CD4-positive, alpha-beta T cell (primary cell): ENCODE results near the gene FIGLA. TPM values are rescaled to one million over a fixed set of nuclear protein-coding genes. Genes with fewer than 3 reads are reported as not detected.

ENCODE experiments used
- ATAC-seq: fragments of 200-7000 bp; cut with Tn5 transposase; one replicate; pipeline ENCODE4 v1.10.0; 2022; ENCODE audit warnings: mild to moderate bottlenecking; ENCODE audit not compliant: poor library complexity
- CTCF ChIA-PET: fragments of 350-600 bp; sonication (Branson Sonifier 250); formaldehyde crosslinking; loops from one replicate; lab custom pipeline; 2021; ENCODE audit warnings: antibody characterized with exemption, inconsistent platforms; lab: Charles Lee
- POLR2A ChIA-PET: fragments of 350-600 bp; sonication (Branson Sonifier 250); formaldehyde crosslinking; loops from one replicate; lab custom pipeline; 2021; ENCODE audit warnings: antibody characterized with exemption, inconsistent platforms; lab: Charles Lee
- DNase-seq, 14 experiments: peaks; one replicate each; pipeline ENCODE4 v3.0.0-alpha.2; 2013 to 2020; ENCODE audit warnings: mixed read lengths in 2 of 14
- H3K27ac ChIP-seq, 2 donors: one replicate each; pipeline versions ENCODE4 v1.5.1 to v1.7.0; 2013; ENCODE audit warnings: low read length in 2 of 2, low read depth in 1 of 2, mild to moderate bottlenecking in 1 of 2
- H3K27me3 ChIP-seq, 2 experiments: 1 replicate in 1 of 2; 2 replicates in 1 of 2; pipeline versions ENCODE4 v1.6.1 to v1.7.0; 2013; ENCODE audit warnings: low read length in 2 of 2, control low read depth in 1 of 2, mild to moderate bottlenecking in 1 of 2, moderate library complexity in 1 of 2; ENCODE audit not compliant: insufficient read depth in 2 of 2, control insufficient read depth in 1 of 2
- H3K36me3 ChIP-seq: one replicate; pipeline ENCODE4 v1.6.1; 2013; ENCODE audit warnings: low read length, control low read depth; ENCODE audit not compliant: insufficient read depth
- H3K4me1 ChIP-seq: one replicate; pipeline ENCODE4 v1.6.1; 2013; ENCODE audit warnings: low read length, control low read depth; ENCODE audit not compliant: insufficient read depth
- H3K4me3 ChIP-seq: one replicate; pipeline ENCODE4 v1.5.1; 2013; ENCODE audit warnings: mild to moderate bottlenecking, low read length, moderate library complexity
- H3K9me3 ChIP-seq, 2 experiments: 1 replicate in 1 of 2; 2 replicates in 1 of 2; pipeline versions ENCODE4 v1.6.1 to v1.7.0; 2013; ENCODE audit warnings: low read length in 2 of 2, mild to moderate bottlenecking in 2 of 2, control low read depth in 1 of 2, moderate library complexity in 1 of 2; ENCODE audit not compliant: control insufficient read depth in 1 of 2, insufficient read depth in 1 of 2
- H3K27ac Mint-ChIP-seq: one replicate; pipeline ENCODE4 v1.8.0; 2020; ENCODE audit warnings: mixed read lengths
- H3K27me3 Mint-ChIP-seq: one replicate; pipeline ENCODE4 v1.8.0; 2021; ENCODE audit warnings: mixed read lengths
- H3K36me3 Mint-ChIP-seq: one replicate; pipeline ENCODE4 v1.8.0; 2021; ENCODE audit warnings: low read depth, mixed read lengths
- H3K4me1 Mint-ChIP-seq: one replicate; pipeline ENCODE4 v1.8.0; 2021; ENCODE audit warnings: low read depth, mixed read lengths
- H3K4me3 Mint-ChIP-seq: one replicate; pipeline ENCODE4 v1.8.0; 2020; ENCODE audit warnings: mild to moderate bottlenecking, mixed read lengths
- H3K9me3 Mint-ChIP-seq: one replicate; pipeline ENCODE4 v1.8.0; 2020; ENCODE audit warnings: mixed read lengths
- CTCF ChIP-seq: fragments of 200-600 bp; IDR thresholded peaks from one replicate; pipeline ENCODE4 v1.8.0; 2022; ENCODE audit warnings: antibody characterized with exemption, mild to moderate bottlenecking
- intact Hi-C, 2 experiments: fragments of 100-400 bp; cut with DNase I in 1 of 2; cut with micrococcal nuclease in 1 of 2; formaldehyde crosslinking; loops; one replicate each; pipeline versions ENCODE4 v1.15.1 to v1.9.0; 2023 to 2025; cut with DNase I, micrococcal nuclease
- total RNA-seq, 174 experiments: library from RNA in 2 of 174; stranded (reverse) in 2 of 174; gene quantifications; one replicate each; pipeline ENCODE4 v1.2.3 and lab custom pipeline; 2021 to 2026

The FIGLA gene
- total RNA-seq, 2 experiments from 2014 or later: not detected

DNA sequence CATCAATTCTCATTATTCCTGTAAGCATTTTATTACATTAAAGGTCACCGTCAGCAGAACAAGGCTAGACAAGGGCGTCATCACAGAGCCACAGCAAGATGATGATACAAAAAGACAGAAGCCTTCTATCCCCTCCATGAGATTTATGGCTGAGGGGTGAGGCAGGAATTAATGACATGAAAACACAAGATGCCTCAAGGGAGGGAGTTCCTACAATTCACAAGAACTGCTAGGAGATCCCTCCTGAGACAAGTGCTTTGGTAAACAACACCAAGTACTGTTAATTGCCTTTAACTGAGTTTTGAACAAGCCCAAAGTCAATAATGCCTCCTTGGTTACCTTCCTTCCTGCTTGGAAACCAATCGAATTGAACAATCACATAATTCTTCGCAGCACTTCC is 36.5 kb downstream of the FIGLA start:
- H3K4me3 ChIP-seq: no peak overlapping the region
- no peaks in the 10 kb centered on the region for H3K27me3 ChIP-seq
- no peaks in the 10 kb centered on the region for H3K4me1 ChIP-seq
- H3K27ac ChIP-seq: no peak overlapping the region
- TF ChIP-seq CTCF: no peak
- ChIA-PET POLR2A (no interaction called here), CTCF (no interaction called here)
- Mint-ChIP-seq H3K27ac (no peak overlapping the region), H3K4me3 (no peak overlapping the region), H3K27me3 (no peaks in the 10 kb centered on the region), H3K36me3 (no peaks in the 10 kb centered on the region), H3K9me3 (no peaks in the 10 kb centered on the region), H3K4me1 (no peaks in the 10 kb centered on the region)
- H3K36me3 ChIP-seq: no peaks in the 10 kb centered on the region
- intact Hi-C loops: no loop called here
- DNase-seq (no peak), ATAC-seq (no peak)
- H3K9me3 ChIP-seq: no peaks in the 10 kb centered on the region

DNA sequence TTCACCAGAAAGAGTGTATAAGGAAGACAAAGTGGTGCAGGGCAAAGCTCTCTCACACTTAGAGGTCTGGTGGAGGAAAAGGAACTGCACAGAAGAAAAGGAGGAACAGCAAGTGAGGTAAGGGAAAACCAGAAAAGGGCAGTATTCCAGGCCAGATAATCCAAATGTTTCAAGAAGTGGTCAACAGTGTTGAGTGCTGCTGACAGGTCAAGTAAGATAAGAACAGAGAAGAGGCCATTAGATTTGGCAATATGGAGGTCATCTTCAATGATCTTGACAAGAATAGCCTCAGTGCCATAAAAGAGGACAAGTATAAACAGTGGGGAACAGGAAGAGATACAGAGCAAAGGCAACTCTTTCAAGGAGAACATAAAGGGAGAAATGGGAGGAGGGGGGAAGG is 37.4 kb downstream of the FIGLA start:
- DNase-seq (no peak), ATAC-seq (no peak)
- Mint-ChIP-seq H3K4me3 (no peak overlapping the region), H3K9me3 (no peaks in the 10 kb centered on the region), H3K36me3 (no peaks in the 10 kb centered on the region), H3K27me3 (no peaks in the 10 kb centered on the region), H3K27ac (no peak overlapping the region), H3K4me1 (no peaks in the 10 kb centered on the region)
- no peak overlapping the region for H3K27ac ChIP-seq
- intact Hi-C loops: no loop called here
- no peak overlapping the region for H3K4me3 ChIP-seq
- no peaks in the 10 kb centered on the region for H3K36me3 ChIP-seq
- H3K4me1 ChIP-seq: no peaks in the 10 kb centered on the region
- H3K27me3 ChIP-seq: no peaks in the 10 kb centered on the region
- CTCF ChIA-PET: no interaction called here
- POLR2A ChIA-PET: no interaction called here
- TF ChIP-seq CTCF: no peak
- no peaks in the 10 kb centered on the region for H3K9me3 ChIP-seq

DNA sequence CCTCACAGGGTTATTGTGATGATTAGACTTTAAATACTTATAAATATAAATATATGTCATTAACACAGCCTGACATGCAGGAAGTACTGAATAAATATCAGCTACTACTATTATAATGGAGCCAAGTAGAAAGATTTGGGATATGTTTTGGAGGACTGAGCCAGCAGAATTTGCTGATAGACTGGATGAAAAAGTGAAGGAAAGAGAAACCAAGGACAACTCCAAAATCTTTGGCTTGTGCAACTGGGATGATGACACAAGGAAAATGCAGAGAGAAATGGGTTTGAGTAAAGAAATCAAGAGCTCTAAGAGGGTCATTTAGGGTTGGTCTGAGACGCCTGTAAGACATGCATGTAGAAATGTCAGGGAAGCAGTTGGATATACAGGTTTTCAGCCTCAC is 38.0 kb downstream of the FIGLA start:
- intact Hi-C loops: no loop called here
- H3K4me3 Mint-ChIP-seq: no peak overlapping the region
- no peak for DNase-seq
- H3K4me1 Mint-ChIP-seq: no peaks in the 10 kb centered on the region
- POLR2A ChIA-PET: no interaction called here
- no peak for TF ChIP-seq CTCF
- CTCF ChIA-PET: no interaction called here
- Histone ChIP-seq H3K27me3 (no peaks in the 10 kb centered on the region), H3K27ac (no peak overlapping the region), H3K4me1 (no peaks in the 10 kb centered on the region), H3K36me3 (no peaks in the 10 kb centered on the region), H3K9me3 (no peaks in the 10 kb centered on the region), H3K4me3 (no peak overlapping the region)
- no peaks in the 10 kb centered on the region for H3K9me3 Mint-ChIP-seq
- no peak overlapping the region for H3K27ac Mint-ChIP-seq
- no peak for ATAC-seq
- H3K36me3 Mint-ChIP-seq: no peaks in the 10 kb centered on the region
- H3K27me3 Mint-ChIP-seq: no peaks in the 10 kb centered on the region
